Fibroblast of the aortic adventitia (primary cell): ENCODE measurements around the gene MSANTD2. TPM values are rescaled to one million over a fixed set of nuclear protein-coding genes. Genes with fewer than 3 reads are reported as not detected.
A peak's percentile ranks its signal among the peaks of the same experiment; 100 is the strongest.

Source experiments
- DNase-seq: peaks from one replicate; pipeline ENCODE4 v3.0.0-alpha.2; 2010; ENCODE audit warnings: low read depth
- H3K4me3 ChIP-seq: 2 replicates; pipeline ENCODE4 v1.5.1; 2011; ENCODE audit warnings: low read depth, mild to moderate bottlenecking, control low read depth, low read length, moderate library complexity
- total RNA-seq: library from RNA; depleted of rRNA; stranded (reverse); fragments of >200 nt; gene quantifications from 2 replicates; pipeline ENCODE4 v1.2.3, GENCODE V29; 2012; ENCODE audit warnings: low replicate concordance
- TF ChIP-seq, protein P1 (sequence below): IDR thresholded peaks from 2 replicates; pipeline ENCODE4 v1.5.1; 2011; ENCODE audit warnings: mild to moderate bottlenecking, low read length, control low read depth, inconsistent platforms; ENCODE audit not compliant: insufficient read depth

The MSANTD2 gene
- total RNA-seq, 1 donor: 10.8 TPM

DNA sequence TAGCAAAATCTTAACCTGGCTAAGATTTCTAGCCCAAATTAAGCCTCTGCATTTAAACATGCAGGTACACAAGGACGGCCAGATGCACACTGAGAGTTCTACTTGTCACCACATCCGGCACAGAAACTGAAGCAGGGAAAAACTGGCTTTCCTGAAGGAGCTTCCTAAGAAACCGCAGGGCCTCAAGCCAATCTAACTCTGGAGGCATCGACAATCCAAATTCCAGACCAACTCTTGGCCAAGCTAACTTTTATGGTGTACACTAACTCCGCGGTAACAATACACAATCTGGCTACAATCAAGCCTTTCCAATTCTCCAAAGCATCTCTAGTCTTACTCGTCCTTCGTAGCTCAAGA, 1.2 kb downstream of the MSANTD2 start:
- DNase-seq: peak; percentile 81
- TF ChIP-seq, protein P1, sequence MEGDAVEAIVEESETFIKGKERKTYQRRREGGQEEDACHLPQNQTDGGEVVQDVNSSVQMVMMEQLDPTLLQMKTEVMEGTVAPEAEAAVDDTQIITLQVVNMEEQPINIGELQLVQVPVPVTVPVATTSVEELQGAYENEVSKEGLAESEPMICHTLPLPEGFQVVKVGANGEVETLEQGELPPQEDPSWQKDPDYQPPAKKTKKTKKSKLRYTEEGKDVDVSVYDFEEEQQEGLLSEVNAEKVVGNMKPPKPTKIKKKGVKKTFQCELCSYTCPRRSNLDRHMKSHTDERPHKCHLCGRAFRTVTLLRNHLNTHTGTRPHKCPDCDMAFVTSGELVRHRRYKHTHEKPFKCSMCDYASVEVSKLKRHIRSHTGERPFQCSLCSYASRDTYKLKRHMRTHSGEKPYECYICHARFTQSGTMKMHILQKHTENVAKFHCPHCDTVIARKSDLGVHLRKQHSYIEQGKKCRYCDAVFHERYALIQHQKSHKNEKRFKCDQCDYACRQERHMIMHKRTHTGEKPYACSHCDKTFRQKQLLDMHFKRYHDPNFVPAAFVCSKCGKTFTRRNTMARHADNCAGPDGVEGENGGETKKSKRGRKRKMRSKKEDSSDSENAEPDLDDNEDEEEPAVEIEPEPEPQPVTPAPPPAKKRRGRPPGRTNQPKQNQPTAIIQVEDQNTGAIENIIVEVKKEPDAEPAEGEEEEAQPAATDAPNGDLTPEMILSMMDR: no peak
- peak overlapping the region; percentile 88 for H3K4me3 ChIP-seq

DNA sequence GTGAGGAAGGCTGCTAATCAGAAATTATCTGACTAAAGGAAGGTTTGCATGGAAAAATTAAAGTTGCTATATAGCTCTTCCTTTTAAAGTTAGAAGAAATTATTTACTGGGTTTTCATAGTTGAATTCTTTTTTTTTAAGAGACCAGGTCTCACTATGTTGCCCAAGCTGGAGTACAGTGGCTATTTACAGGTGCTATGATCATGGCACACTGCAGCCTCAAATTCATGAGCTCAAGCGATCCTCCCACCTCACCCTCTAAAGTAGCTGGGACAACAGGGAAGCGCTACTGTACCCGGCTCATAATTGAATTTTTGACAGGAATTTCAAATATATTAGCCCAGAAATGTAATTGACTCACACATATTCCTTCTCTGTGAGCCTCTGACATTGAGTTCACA, 3.9 kb downstream of the MSANTD2 start:
- no peak for DNase-seq
- no peak overlapping the region for H3K4me3 ChIP-seq
- TF ChIP-seq, protein P1: no peak

DNA sequence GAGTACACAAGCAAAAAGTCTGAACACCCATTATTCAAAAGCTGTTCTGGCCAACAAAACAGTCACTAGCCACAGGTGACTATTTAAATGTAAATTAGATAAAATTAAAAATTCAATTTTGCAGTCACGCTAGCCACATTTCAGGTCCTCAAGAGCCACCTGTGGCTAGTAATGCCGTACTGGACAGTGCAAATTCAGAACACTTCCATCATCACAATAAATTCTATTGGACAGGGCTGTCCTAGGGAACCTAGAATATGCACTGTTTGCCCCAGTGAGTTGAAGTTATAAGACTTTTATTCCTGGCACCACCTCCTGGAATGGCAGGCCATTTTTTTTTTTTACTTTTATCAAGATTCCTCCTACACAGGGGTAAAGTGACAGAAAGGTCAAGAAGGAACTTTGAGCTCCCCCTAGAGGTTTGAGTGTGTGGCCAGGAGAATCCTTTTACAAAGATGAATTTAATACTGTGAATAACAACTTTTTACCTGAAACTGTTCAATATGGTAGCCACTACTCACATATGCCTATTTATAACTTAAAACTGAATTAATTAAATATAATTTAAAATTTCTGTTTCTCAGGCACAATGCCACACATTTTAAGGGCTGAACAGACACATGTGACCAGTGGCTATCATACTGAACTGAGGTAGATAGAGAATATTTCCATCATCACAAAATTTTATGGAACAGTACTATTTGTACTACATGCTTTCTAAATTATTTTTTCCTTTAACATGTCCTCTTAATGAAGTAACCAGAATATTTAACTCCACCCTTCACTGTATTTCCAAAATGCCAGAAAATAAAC, 6.5 kb downstream of the MSANTD2 start:
- no peak overlapping the region for H3K4me3 ChIP-seq
- peak; percentile 59 for DNase-seq
- TF ChIP-seq, protein P1: peak; percentile 74

- no peak for DNase-seq
- TF ChIP-seq, protein P1: no peak
- no peak overlapping the region for H3K4me3 ChIP-seq
Observed at GRCh38 chr11:124791626-124792341, 8.4 kb downstream of the MSANTD2 start.

GRCh38 chr11:124788521-124788920, 11.7 kb downstream of the MSANTD2 start:
- TF ChIP-seq, protein P1: no peak
- DNase-seq: no peak
- H3K4me3 ChIP-seq: no peak overlapping the region

DNA sequence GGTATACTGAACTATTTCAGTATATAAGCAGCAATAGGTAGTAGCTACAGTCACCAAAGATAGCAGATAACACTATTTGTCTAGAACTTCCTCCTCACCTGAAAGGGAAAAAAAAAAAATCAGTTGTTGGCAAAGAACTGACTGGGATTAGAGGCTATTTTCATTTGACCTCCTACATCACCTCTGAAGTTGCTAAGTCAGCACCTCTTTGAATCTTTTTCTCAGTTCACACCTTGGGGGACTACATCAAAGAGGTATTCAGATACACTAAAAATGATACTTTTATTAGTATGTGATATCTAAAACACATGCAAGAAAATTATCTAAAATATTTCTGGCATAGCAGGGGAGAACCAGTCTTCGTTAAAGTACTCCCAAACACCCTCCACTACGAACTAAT, 16.2 kb downstream of the MSANTD2 start:
- DNase-seq: no peak
- TF ChIP-seq, protein P1: no peak

More for the DNA sequence above, 16.2 kb downstream of the MSANTD2 start:
- no peak overlapping the region for H3K4me3 ChIP-seq
